Measurements from ENCODE around the gene LAMC3. TPM values are rescaled to one million over a fixed set of nuclear protein-coding genes. Genes with fewer than 3 reads are reported as not detected.

Gene LAMC3
- polyA plus RNA-seq, 1 experiment: not detected

DNA sequence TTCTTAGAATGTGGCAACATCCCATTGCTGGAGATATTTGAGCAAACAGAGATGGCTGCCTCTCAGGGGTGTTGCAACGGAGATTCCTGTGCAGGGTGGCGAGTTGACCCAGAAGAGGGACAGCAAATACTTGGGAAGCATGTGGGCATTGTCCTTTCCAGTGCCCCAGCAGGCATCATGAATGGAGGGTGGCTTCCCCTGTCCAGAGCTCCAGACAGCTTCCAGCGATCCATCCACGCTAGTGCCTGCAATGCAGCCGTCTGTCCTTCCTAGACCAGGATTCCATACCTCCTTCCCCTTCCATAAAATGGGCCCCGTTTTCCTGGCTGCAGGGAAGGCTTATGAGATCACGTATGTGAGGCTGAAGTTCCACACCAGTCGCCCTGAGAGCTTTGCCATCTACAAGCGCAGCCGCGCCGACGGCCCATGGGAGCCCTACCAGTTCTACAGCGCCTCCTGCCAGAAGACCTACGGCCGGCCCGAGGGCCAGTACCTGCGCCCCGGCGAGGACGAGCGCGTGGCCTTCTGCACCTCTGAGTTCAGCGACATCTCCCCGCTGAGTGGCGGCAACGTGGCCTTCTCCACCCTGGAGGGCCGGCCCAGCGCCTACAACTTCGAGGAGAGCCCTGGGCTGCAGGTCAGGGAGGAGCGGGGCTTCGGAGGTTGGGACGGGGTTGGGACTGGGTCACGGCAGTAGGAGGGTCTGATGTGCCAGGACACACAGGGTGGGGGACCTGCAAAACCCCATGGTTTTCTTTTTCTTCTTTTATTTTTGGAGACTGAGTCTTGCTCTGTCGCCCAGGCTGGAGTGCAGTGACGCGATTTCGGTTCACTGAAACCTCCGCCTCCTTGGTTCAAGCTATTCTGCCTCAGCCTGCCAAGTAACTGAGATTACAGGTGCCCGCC lies 17.2 kb downstream of the LAMC3 start:
- POLR2A ChIA-PET: no interaction called here
- TF ChIP-seq, protein P1, sequence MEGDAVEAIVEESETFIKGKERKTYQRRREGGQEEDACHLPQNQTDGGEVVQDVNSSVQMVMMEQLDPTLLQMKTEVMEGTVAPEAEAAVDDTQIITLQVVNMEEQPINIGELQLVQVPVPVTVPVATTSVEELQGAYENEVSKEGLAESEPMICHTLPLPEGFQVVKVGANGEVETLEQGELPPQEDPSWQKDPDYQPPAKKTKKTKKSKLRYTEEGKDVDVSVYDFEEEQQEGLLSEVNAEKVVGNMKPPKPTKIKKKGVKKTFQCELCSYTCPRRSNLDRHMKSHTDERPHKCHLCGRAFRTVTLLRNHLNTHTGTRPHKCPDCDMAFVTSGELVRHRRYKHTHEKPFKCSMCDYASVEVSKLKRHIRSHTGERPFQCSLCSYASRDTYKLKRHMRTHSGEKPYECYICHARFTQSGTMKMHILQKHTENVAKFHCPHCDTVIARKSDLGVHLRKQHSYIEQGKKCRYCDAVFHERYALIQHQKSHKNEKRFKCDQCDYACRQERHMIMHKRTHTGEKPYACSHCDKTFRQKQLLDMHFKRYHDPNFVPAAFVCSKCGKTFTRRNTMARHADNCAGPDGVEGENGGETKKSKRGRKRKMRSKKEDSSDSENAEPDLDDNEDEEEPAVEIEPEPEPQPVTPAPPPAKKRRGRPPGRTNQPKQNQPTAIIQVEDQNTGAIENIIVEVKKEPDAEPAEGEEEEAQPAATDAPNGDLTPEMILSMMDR (IDR thresholded peaks at IDR 0.05; ENCODE audit: low read depth, low read length): no peak
- no peak overlapping the region for H3K27ac ChIP-seq (ENCODE audit: low read depth, low read length)
- H3K9me3 ChIP-seq (ENCODE audit: control insufficient read depth, insufficient read depth, low read length): no peaks in the 10 kb centered on the region; the same call in 1 of the 2 replicates
- H3K4me3 ChIP-seq (ENCODE audit: low read depth, low read length): no peak overlapping the region
- DNase-seq (ENCODE audit: low read depth, low spot score): no peak
- H3K27me3 ChIP-seq (ENCODE audit: control insufficient read depth, insufficient read depth, low read length): peaks cover 54% of the 10 kb centered on the region
- CTCF ChIA-PET: interaction anchor here (1.1 kb wide), 1 partner anchor 20 kb away, joined by 3 read pairs; no protein-coding TSS in a partner anchor

DNA sequence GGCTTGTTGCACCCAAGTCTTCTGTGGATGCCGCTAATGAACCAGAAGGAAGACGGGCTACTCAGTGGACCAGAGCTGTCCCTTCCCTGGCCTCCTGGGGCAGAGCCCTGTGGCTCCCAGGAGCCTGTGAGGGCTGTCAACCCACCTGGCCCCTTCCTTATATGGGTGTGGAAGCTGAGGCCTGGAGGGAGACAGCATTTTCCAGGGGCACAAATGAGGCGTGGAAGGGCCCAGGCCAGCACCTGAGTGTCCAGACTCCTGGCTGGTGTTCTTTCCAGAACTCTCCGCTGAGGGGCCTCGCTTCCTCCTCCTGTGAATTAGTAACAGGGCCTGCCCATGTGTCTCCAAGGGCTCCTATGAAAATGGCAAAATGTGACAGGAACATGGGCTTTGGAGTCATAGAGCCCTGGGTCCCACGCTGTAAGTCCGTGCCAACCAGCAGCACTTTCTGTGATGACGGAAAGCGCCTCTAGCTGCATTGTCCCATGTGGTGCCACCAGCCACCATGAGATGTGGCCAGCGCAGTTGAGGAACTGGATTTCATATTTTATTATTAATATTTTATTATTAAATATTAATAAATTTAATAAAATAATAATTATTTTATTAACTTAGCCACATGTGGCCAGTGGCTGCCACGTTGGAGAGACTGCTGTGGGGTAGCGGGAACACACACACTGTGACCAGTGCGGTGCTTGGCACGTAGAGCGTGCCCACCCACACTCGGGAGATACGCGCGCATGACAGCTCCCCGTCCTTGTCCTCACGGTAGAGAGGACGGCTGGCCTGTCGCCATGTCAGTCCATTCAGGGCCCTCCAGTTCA lies 18.3 kb downstream of the LAMC3 start:
- Histone ChIP-seq H3K27me3 (ENCODE audit: control insufficient read depth, insufficient read depth, low read length) (peaks cover 57% of the 10 kb centered on the region), H3K9me3 (ENCODE audit: control insufficient read depth, insufficient read depth, low read length) (no peaks in the 10 kb centered on the region; the same call in 1 of the 2 replicates), H3K4me3 (ENCODE audit: low read depth, low read length) (no peak overlapping the region), H3K27ac (ENCODE audit: low read depth, low read length) (no peak overlapping the region)
- no peak for DNase-seq (ENCODE audit: low read depth, low spot score)
- POLR2A ChIA-PET: no interaction called here
- CTCF ChIA-PET: interaction anchor here (1.5 kb wide), 1 partner anchor 19 kb away, joined by 5 read pairs; no protein-coding TSS in a partner anchor
- TF ChIP-seq, protein P1 (IDR thresholded peaks at IDR 0.05; ENCODE audit: low read depth, low read length): no peak

DNA sequence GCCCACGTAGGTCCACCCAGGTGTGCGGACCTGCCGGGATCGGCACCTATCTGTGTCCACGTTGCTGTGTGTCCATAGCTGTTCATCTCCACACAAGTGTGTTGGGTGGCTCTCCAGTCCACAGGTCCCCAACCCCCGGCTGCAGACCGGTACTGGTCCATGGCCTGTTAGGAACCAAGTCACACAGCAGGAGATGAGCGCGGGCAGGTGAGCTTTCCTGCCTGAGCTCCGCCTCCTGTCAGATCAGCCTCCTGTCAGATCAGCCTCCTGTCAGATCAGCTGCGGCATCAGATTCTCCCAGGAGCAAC lies 18.9 kb downstream of the LAMC3 start:
- Histone ChIP-seq H3K27ac (ENCODE audit: low read depth, low read length) (no peak overlapping the region), H3K9me3 (ENCODE audit: control insufficient read depth, insufficient read depth, low read length) (no peaks in the 10 kb centered on the region; the same call in 1 of the 2 replicates), H3K27me3 (ENCODE audit: control insufficient read depth, insufficient read depth, low read length) (peaks cover 53% of the 10 kb centered on the region), H3K4me3 (ENCODE audit: low read depth, low read length) (no peak overlapping the region)
- ChIA-PET POLR2A (no interaction called here), CTCF (interaction anchor here (1.5 kb wide), 1 partner anchor 19 kb away, joined by 5 read pairs; no protein-coding TSS in a partner anchor)
- TF ChIP-seq, protein P1 (IDR thresholded peaks at IDR 0.05; ENCODE audit: low read depth, low read length): no peak
- no peak for DNase-seq (ENCODE audit: low read depth, low spot score)

DNA sequence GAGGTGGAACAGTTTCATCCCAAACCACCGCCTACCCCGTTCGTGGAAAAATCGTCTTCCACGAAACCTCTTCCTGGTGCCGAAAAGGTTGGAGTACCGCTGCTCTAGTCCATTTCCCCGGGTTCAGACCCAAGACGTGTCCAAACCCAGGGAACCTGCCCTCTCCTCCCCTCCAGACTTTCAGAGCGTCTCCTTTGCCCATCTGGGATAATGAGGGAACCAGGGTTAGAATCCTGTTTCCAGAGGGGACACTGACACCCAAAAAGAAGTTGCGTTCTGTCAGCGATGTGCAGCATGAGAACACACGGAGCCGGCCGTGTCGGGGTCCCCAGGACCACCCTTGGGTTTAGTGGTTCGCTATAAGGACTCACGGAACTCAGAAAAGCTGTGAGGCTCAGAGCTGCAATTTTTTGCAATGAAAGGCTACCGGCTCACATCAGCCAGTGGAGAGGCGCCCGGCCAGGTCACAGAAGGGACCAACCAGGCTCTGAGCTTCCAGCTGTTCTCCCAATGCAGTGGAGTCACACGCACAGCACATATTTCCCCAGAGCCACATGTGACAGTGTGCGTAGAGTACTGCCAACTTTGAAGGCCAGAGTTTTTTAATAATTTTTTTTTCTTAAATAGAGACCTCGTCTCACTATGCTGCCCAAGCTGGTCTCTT lies 19.4 kb downstream of the LAMC3 start:
- Histone ChIP-seq H3K27me3 (ENCODE audit: control insufficient read depth, insufficient read depth, low read length) (peaks cover 48% of the 10 kb centered on the region), H3K4me3 (ENCODE audit: low read depth, low read length) (no peak overlapping the region), H3K27ac (ENCODE audit: low read depth, low read length) (no peak overlapping the region), H3K9me3 (ENCODE audit: control insufficient read depth, insufficient read depth, low read length) (no peaks in the 10 kb centered on the region; the same call in 1 of the 2 replicates)
- TF ChIP-seq, protein P1 (IDR thresholded peaks at IDR 0.05; ENCODE audit: low read depth, low read length): no peak
- DNase-seq (ENCODE audit: low read depth, low spot score): no peak
- POLR2A ChIA-PET: no interaction called here
- CTCF ChIA-PET: interaction anchor here (1.5 kb wide), 1 partner anchor 18 kb away, joined by 5 read pairs; no protein-coding TSS in a partner anchor
